ENCODE data around the gene PCDHB1.
"Not testable (repeated sequence)": the region's sequence is repeated elsewhere in the genome, so short reads cannot be mapped to it uniquely, and the experiment has no call there.

PCDHB1 gene

DNA sequence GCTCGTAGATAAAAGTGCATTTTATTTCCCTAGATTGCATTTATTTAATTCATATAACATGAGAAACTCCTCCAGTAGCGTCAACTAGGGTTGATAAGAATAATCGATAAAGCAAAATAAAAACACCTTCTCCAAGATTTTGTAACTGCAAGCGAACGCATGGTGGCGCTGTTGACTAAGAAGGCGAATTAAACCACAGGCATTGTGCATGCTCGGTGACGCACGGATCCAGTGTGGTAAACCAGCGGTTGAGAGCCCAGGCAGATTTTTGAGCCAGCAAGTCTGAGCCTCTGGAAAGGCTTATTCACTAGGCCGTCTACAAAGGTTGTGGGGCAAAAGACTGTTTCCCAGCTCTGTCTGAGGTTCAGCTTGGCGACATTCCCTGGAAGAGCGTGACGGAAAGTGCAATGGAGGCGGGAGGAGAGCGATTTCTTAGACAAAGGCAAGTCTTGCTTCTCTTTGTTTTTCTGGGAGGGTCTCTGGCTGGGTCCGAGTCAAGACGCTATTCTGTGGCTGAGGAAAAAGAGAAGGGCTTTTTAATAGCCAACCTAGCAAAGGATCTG, 49.1 kb downstream of the PCDHB1 start, which contains the start of gene PCDHB3:
TSS of gene PCDHB3 (plus strand) at position 231 of the 563 bp plus-strand sequence. CDS start at position 408, 177 bp downstream.
- DNase-seq (ENCODE audit: low spot score in 2 of 2), result no peak
- Mint-ChIP-seq H3K4me3 (no peak within 1 kb of the TSS), H3K27ac (no peak within 1 kb of the TSS), H3K27me3 (peaks cover 2% of the 10 kb centered on the region), H3K9me3 (no peaks in the 10 kb centered on the region), H3K4me1 (no peaks in the 10 kb centered on the region), H3K36me3 (no peaks in the 10 kb centered on the region)
- no peak for ATAC-seq (ENCODE audit: low read depth)

DNA sequence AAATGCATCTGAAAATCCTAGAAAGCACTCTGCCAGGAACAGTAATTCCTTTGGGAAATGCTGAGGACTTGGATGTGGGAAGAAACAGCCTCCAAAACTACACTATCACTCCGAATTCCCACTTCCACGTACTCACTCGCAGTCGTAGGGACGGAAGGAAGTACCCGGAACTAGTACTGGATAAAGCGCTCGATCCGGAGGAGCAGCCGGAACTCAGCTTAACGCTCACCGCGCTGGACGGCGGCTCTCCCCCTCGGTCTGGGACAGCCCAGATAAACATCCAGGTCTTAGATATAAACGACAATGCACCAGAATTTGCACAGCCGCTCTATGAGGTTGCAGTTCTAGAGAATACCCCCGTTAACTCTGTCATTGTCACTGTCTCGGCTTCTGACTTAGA, 49.9 kb downstream of the PCDHB1 start:
- H3K4me1 Mint-ChIP-seq, result no peaks in the 10 kb centered on the region
- H3K27me3 Mint-ChIP-seq, result peaks cover 2% of the 10 kb centered on the region
- ATAC-seq (ENCODE audit: low read depth), result no peak
- no peak for DNase-seq (ENCODE audit: low spot score in 2 of 2)
- peaks cover 1% of the 10 kb centered on the region for H3K9me3 Mint-ChIP-seq
- H3K4me3 Mint-ChIP-seq, result no peak overlapping the region
- no peaks in the 10 kb centered on the region for H3K36me3 Mint-ChIP-seq
- no peak overlapping the region for H3K27ac Mint-ChIP-seq

DNA sequence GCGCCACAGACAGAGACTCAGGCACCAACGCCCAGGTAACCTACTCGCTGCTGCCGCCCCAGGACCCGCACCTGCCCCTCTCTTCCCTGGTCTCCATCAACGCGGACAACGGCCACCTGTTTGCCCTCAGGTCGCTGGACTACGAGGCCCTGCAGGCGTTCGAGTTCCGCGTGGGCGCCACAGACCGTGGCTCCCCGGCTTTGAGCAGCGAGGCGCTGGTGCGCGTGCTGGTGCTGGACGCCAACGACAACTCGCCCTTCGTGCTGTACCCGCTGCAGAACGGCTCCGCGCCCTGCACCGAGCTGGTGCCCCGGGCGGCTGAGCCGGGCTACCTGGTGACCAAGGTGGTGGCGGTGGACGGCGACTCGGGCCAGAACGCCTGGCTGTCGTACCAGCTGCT, 50.9 kb downstream of the PCDHB1 start:
- H3K9me3 Mint-ChIP-seq, H3K4me1 Mint-ChIP-seq, H3K4me3 Mint-ChIP-seq: not testable (repeated sequence)

DNA sequence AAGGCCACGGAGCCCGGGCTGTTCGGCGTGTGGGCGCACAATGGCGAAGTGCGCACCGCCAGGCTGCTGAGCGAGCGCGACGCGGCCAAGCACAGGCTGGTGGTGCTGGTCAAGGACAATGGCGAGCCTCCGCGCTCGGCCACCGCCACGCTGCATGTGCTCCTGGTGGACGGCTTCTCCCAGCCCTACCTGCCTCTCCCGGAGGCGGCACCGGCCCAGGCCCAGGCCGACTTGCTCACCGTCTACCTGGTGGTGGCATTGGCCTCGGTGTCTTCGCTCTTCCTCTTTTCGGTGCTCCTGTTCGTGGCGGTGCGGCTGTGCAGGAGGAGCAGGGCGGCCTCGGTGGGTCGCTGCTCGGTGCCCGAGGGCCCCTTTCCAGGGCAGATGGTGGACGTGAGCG, 51.3 kb downstream of the PCDHB1 start:
- H3K9me3 Mint-ChIP-seq; H3K36me3 Mint-ChIP-seq; H3K27me3 Mint-ChIP-seq; H3K27ac Mint-ChIP-seq; H3K4me3 Mint-ChIP-seq; H3K4me1 Mint-ChIP-seq; ATAC-seq (ENCODE audit: low read depth); DNase-seq (ENCODE audit: low spot score in 2 of 2): not testable (repeated sequence)

More for the DNA sequence above, 50.9 kb downstream of the PCDHB1 start:
- H3K27ac Mint-ChIP-seq; ATAC-seq (ENCODE audit: low read depth); DNase-seq (ENCODE audit: low spot score in 2 of 2); H3K36me3 Mint-ChIP-seq; H3K27me3 Mint-ChIP-seq: not testable (repeated sequence)

DNA sequence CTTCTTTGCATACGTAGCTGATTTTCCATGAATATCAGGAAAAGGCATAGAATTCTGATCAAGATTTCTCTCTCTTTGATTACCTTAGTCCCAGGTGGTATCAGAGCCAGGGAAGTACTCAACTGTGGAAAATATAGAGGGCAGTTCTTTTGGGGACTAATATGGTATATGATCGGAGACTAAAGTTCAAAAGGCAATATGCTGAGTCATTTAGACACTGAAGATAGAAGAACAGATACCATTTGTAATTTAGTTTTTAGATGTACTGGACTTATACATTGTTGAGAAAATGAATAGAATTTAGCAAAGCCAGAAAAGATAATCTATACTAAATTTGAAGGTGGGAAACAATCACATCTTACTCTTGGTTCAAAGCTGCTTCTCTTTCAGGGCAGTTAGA, 54.2 kb downstream of the PCDHB1 start:
- no peaks in the 10 kb centered on the region for H3K36me3 Mint-ChIP-seq
- no peak for DNase-seq (ENCODE audit: low spot score in 2 of 2)

More for the DNA sequence above, 54.2 kb downstream of the PCDHB1 start:
- no peak for ATAC-seq (ENCODE audit: low read depth)
- Mint-ChIP-seq H3K4me3 (no peak overlapping the region), H3K4me1 (no peaks in the 10 kb centered on the region), H3K9me3 (peaks cover 3% of the 10 kb centered on the region), H3K27me3 (no peaks in the 10 kb centered on the region), H3K27ac (no peak overlapping the region)
